GM19099 (cell line): ENCODE results near the gene TPX2.

Experiments used
- POLR2A ChIP-seq: IDR thresholded peaks from 3 replicates; pipeline ENCODE4 v1.6.1; 2011; ENCODE audit warnings: low read depth; ENCODE audit not compliant: insufficient read length; ENCODE audit errors: extremely low read depth

The TPX2 gene, protein sequence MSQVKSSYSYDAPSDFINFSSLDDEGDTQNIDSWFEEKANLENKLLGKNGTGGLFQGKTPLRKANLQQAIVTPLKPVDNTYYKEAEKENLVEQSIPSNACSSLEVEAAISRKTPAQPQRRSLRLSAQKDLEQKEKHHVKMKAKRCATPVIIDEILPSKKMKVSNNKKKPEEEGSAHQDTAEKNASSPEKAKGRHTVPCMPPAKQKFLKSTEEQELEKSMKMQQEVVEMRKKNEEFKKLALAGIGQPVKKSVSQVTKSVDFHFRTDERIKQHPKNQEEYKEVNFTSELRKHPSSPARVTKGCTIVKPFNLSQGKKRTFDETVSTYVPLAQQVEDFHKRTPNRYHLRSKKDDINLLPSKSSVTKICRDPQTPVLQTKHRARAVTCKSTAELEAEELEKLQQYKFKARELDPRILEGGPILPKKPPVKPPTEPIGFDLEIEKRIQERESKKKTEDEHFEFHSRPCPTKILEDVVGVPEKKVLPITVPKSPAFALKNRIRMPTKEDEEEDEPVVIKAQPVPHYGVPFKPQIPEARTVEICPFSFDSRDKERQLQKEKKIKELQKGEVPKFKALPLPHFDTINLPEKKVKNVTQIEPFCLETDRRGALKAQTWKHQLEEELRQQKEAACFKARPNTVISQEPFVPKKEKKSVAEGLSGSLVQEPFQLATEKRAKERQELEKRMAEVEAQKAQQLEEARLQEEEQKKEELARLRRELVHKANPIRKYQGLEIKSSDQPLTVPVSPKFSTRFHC

DNA sequence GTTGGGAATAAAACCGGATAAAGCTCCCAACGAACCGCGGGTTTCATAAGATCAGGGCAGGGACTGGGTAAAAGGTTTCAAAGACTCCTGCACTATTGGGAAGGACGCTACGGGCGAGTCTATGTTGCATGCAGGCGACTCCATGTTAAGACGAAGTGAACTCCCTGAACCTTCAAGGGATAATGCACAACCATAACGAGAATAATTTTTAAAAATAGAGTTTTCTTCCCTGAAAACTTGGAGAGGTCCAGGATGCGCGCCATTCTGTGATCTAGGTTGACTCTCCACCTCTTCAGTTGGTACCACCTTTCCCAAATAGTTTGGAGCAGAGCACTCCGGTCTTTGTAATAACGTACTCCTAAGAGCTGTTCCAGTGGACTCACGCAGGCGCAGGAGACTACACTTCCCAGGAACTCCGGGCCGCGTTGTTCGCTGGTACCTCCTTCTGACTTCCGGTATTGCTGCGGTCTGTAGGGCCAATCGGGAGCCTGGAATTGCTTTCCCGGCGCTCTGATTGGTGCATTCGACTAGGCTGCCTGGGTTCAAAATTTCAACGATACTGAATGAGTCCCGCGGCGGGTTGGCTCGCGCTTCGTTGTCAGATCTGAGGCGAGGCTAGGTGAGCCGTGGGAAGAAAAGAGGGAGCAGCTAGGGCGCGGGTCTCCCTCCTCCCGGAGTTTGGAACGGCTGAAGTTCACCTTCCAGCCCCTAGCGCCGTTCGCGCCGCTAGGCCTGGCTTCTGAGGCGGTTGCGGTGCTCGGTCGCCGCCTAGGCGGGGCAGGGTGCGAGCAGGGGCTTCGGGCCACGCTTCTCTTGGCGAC is at the start of gene TPX2:
TSS of gene TPX2 (plus strand) at position 562 of the 821 bp plus-strand sequence. CDS start 18,187 bp downstream, outside the sequence.
- TF ChIP-seq POLR2A, result peak; percentile 81

DNA sequence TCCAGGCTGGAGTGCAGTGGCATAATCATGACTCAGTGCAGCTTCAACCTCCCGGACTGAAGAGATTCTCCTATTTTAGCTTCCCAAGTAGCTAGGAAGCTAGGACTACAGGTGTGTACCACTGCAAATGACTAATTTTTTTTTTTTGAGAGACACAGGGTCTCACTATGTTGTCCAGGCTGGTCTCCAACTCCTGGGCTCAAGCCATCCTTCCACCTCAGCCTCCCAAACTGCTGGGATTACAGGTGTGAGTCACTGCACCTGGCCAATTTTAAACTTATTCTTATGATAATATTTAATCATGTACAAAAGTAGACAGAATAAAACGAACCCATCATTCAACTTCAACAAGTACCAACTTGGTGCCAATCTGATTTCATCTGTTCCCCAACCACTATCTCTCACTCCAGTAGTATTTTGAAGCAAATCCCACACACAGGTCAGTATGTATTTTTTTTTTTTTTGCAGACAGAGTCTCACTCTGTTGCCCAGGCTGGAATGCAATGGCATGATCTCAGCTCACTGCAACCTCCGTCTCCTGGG is 48.9 kb upstream of the TPX2 start:
- no peak for TF ChIP-seq POLR2A

DNA sequence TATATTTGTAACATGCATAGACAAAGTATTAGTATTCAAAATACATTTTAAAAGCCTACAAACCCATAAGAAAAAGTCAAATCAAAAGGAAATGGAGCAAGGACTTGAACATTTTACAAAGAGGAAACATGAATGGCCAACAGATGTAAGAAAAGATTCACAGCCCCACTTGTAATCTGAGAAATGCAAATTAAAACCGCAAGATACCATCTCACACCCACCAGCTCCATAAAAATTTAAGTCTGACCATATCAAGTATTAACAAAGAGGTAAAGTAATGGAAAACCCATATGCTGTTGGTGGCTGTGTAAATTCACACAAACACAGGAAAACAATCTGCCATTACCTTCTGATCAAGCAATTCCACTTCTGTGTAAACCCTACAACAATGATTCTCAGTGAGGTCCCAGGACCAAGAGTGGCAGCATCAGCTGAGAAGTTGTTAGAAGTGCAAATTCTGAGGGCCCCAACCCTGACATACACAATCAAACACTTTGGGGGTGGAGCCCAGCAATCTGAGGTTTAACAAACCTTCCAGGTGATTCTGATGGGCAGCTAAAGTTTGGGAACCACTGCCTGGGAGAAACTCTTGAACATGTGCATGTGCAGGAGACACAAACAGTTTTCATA is 47.3 kb upstream of the TPX2 start:
- no peak for TF ChIP-seq POLR2A

DNA sequence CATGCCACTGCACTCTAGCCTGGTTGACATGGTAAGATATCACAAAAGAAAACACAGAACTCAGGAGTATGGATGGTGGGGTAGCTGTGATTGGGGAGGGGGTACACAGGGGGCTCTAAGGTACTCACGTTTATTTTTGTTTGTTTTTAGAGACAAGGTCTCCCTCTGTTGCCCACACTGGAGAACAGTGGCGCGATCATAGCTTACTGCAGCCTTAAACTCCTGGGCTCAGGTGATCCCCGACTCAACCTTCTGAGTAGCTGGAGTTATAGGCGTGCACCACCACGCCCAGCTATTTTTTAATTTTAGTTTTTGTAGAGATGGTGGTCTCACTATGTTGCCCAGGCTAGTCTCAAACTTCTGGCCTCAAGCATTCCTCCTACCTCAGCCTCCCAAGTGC is 45.7 kb upstream of the TPX2 start:
- no peak for TF ChIP-seq POLR2A

DNA sequence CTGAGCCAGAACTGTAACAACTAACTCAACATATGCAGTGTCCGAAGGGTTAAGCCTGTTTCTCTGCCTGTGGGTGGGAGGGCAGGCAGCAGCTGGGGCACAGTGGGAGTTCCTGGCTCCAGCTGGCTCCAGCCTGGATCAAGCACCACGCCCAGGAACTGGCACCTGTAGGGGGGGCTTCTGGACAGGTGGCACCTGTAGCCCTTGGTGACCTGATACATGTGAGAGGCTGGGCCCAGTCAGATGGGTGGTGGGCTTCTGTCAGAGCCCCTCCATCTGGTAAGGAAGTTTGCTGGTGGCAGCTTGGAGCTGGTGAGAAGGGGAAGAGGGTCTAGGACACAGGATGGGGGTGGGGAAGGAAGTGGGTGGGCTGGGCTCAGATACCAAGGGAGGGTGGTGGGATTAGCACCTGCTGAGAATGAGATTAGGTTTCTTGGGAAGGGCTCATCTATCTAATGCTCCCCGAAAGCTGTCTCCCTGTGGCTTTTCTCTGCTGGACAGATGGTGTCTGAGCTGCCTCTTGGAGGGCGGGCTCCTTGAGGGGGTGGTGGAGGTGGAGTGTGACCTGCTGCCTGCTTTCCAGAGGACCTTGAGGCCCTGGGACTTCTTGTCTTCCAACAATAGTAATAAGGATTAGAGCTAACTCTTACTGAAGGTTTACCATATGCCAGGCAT is 45.0 kb upstream of the TPX2 start:
- TF ChIP-seq POLR2A, result no peak

DNA sequence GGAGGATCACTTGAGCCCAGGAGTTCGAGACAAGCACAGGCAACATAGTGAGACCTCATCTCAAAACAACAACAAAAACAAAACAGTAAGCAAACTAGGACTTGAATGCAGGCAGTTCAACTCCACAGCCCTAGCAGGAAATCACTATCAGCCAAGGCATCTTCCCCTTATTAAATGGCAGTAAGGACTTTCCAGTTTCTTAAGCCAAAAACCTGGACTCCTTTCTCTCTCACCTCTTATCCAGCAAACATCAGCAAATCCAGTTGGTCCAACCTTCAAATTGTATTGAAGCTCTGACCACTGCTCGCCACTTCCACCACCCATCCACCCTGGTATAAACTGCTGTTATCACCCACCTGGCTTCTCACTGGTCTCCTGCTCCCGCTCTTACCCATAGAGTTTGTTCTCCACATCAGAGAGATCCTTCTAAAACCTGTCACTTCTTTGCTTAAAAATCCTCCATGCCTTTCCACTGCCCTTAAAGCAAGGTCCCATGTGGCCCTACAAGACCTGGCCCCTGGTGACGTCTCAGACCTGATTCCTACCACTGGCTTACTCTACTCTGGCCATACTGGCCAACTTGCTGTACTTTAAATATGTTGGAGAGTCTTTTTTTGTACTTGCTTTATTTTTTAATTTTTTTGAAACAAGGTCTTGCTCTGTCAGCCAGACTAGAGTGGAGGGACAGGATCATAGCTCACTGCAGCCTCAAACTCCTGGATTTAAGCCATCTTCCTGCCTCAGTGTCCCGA is 44.1 kb upstream of the TPX2 start:
- no peak for TF ChIP-seq POLR2A

DNA sequence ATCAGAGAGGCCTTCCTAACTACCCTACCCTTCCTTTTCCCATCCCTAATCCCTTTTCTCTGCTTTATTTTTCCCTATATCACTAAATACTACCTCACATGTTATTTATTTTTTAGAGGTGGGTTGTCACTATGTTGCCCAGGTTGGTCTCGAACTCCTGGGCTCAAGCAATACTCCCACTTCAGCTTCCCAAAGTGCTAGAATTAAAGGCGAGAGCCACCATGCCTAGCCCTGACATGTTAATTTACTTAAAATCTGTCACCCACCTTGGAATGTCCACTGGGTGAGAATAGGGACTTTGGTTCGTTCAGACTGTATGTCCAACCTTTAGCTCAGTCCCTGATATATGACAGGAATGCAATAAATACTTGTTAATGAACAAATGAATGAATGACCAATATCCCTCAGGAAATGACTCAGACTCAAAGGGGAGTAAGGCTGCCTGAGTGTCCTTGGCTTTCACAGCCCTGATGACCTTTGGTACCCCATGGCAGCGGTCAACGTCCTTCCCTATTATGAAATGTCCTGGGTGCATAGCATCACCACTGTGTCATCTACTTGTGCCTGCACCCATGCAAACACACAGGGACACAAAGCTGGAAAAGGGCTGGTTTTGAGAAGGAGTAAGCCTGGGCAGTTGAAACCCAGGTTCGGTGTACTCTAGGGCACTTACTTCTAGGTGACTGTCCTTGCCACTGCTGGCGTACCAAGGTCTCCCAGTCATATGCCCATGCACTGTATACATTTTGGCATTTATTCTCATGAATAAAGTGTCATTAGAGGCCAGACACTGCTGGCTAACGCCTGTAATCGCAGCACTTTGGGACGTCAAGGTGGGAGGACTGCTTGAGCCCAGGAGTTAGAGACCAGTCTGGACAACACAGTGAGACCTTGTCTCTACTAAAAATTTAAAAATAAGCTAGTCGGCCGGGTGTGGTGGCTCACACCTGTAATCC is 43.0 kb upstream of the TPX2 start:
- no peak for TF ChIP-seq POLR2A

DNA sequence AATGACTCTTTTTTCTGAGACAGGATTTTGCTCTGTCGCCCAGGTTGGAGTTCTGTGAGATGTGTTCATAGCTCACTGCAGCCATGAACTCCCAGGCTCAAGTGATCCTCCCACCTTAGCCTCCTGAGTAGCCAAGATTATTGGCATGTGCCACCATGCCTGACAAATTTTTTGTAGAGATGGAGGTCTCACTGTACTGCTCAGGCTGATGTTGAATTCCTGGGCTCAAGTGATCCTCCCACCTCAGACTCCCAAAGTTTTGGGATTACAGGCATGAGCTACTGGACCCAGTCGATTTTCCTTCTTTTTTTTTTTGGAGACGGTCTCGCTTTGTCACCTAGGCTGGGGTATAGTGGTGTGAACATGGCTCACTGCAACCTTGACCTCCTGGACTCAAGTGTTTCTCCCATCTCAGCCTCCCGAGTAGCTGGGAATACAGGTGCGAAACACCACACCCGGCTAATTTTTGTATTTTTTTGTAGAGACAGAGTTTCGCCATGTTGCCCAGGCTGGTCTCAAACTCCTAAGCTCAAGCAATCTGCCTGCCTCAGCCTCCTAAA is 40.8 kb upstream of the TPX2 start:
- no peak for TF ChIP-seq POLR2A

DNA sequence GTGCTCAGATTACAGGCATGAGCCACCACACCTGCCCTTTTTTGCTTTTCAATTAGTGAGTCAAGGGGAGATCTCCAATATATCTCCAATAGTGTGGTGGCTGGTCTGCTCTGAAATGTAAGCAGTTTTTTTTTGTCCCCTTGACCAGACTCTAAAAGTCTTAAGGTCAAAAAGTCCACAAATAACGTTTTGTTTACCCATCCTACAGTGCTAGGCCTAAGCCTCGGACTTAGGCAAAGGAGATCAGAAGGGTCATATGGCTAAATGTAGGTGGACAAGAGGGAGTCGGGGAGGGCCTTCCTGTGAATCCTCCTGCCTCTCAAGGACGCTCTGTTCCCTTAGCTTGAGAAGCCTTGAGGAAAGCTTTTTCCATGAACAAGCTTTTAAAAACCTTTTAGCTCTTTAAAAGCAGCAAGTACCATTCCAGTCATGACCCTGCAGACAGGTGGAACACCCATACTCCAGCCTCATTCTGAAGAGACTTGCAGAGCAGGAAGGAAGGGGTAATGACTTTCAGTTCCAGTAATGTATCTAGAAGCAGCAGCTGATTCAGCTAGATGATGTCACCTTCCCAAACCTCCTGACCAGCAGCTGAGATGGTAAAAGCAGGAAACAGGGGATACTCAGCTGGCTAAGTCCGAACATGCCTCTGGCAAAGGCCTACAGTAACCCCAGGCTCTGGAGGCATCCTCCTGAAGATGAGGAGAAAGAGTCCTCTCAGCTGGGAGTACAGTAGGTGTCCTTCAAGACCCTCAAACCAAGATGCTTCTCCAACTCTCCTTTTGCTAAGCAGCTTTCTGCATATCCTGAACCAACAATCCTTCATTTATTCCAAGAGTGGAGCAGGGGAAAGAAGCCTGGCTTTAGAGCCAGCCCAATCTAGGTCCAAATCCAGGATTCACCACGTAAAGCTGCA is 40.0 kb upstream of the TPX2 start:
- TF ChIP-seq POLR2A, result no peak

DNA sequence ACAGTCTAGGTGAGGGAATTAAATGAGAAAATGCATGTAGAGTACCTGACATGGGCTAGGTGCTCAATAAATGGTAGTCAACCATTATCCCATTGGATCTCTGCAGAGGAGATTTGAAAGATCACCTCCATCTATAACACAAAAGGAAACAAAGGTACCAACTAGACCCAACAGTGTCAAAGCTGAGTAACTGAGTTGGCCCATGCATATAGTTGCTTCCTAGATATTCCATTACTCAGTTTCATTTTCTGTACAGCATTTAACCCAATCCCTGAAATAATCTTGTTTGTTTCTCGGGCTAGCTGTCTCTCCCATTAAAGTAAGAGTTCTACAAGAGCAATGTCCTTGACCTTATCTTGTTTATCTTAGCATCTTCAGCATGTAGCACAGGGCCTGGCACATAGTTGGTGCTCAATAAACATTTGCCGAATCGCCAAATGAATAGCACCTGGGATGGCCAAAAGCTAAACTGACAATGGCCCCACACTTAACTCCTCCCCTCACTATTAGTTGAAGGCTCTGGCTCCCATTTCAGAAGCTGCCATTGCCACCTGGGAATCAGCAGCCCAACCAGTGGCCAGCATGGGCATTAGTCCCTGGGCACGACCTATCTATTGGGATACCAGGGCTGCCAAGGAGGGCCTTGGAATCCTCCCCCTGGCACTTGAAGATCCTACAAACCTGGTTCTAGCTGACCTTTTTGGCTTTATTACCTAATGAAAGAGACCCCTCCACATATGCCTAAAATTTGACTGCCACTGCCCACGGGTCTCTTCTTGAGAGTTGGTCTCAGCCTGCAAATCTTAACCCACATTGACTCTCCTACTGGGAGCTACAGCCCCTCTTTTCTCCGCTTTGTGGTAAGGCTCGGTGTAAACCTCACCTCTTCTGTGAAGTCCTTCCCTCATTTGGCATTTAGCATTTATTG is 39.0 kb upstream of the TPX2 start:
- TF ChIP-seq POLR2A, result no peak
